ENCODE measurements around the gene PLS1.
"Not testable (repeated sequence)": the region's sequence is repeated elsewhere in the genome, so short reads cannot be mapped to it uniquely, and the experiment has no call there.

PLS1 gene

GRCh38 chr3:142560118-142560517 lies 36.1 kb upstream of the PLS1 start:
- TF ChIP-seq REST (IDR thresholded peaks at IDR 0.05; ENCODE audit: insufficient replicate concordance, low read depth) (no peak), GABPA (IDR thresholded peaks at IDR 0.05; ENCODE audit: low read depth) (no peak), SPI1 (IDR thresholded peaks at IDR 0.05; ENCODE audit: borderline replicate concordance, low read depth) (no peak)
- no peak for DNase-seq (ENCODE audit: low read depth in 1 of 2, low spot score in 1 of 2)
- no peaks in the 10 kb centered on the region for H3K27me3 ChIP-seq (ENCODE audit: insufficient read depth, poor library complexity, severe bottlenecking)
- no peak overlapping the region for H3K27ac ChIP-seq (replicated peaks)
- no peak overlapping the region for H3K4me3 ChIP-seq (replicated peaks; ENCODE audit: insufficient read depth, low read length)

- Histone ChIP-seq H3K27me3 (ENCODE audit: insufficient read depth, poor library complexity, severe bottlenecking) (no peaks in the 10 kb centered on the region), H3K27ac (replicated peaks) (no peak overlapping the region), H3K4me3 (replicated peaks; ENCODE audit: insufficient read depth, low read length) (no peak overlapping the region)
- TF ChIP-seq REST (IDR thresholded peaks at IDR 0.05; ENCODE audit: insufficient replicate concordance, low read depth) (no peak), POLR2AphosphoS5 (IDR thresholded peaks at IDR 0.05; ENCODE audit: low read depth) (no peak), SPI1 (IDR thresholded peaks at IDR 0.05; ENCODE audit: borderline replicate concordance, low read depth) (no peak), CTCF (IDR thresholded peaks at IDR 0.05; ENCODE audit: insufficient read depth, low read length) (no peak), GABPA (IDR thresholded peaks at IDR 0.05; ENCODE audit: low read depth) (no peak)
- no peak for DNase-seq (ENCODE audit: low read depth in 1 of 2, low spot score in 1 of 2)
These were observed 32.6 kb upstream of the PLS1 start for GRCh38 chr3:142563496-142563997.

- Histone ChIP-seq H3K4me3 (replicated peaks; ENCODE audit: insufficient read depth, low read length) (no peak overlapping the region), H3K27me3 (ENCODE audit: insufficient read depth, poor library complexity, severe bottlenecking) (no peaks in the 10 kb centered on the region), H3K27ac (replicated peaks) (no peak overlapping the region)
- no peak for TF ChIP-seq REST (IDR thresholded peaks at IDR 0.05; ENCODE audit: insufficient replicate concordance, low read depth)
- no peak for TF ChIP-seq POLR2AphosphoS5 (IDR thresholded peaks at IDR 0.05; ENCODE audit: low read depth)
- no peak for TF ChIP-seq SPI1 (IDR thresholded peaks at IDR 0.05; ENCODE audit: borderline replicate concordance, low read depth)
- no peak for DNase-seq (ENCODE audit: low read depth in 1 of 2, low spot score in 1 of 2)
These were observed 30.1 kb upstream of the PLS1 start for GRCh38 chr3:142566096-142566495.

GRCh38 chr3:142568393-142569017 lies 27.7 kb upstream of the PLS1 start:
- TF ChIP-seq REST (IDR thresholded peaks at IDR 0.05; ENCODE audit: insufficient replicate concordance, low read depth) (no peak), SPI1 (IDR thresholded peaks at IDR 0.05; ENCODE audit: borderline replicate concordance, low read depth) (no peak), CTCF (IDR thresholded peaks at IDR 0.05; ENCODE audit: insufficient read depth, low read length) (no peak), POLR2AphosphoS5 (IDR thresholded peaks at IDR 0.05; ENCODE audit: low read depth) (no peak), GABPA (IDR thresholded peaks at IDR 0.05; ENCODE audit: low read depth) (no peak)
- no peak for DNase-seq (ENCODE audit: low read depth in 1 of 2, low spot score in 1 of 2)
- H3K27ac ChIP-seq (replicated peaks), result no peak overlapping the region
- no peaks in the 10 kb centered on the region for H3K27me3 ChIP-seq (ENCODE audit: insufficient read depth, poor library complexity, severe bottlenecking)
- no peak overlapping the region for H3K4me3 ChIP-seq (replicated peaks; ENCODE audit: insufficient read depth, low read length)

- H3K4me3 ChIP-seq (replicated peaks; ENCODE audit: insufficient read depth, low read length); H3K27ac ChIP-seq (replicated peaks); DNase-seq (ENCODE audit: low read depth in 1 of 2, low spot score in 1 of 2); H3K27me3 ChIP-seq (ENCODE audit: insufficient read depth, poor library complexity, severe bottlenecking): not testable (repeated sequence)
These were observed 26.8 kb upstream of the PLS1 start for GRCh38 chr3:142569422-142569821.

Measured in HL-60 (cell line).